HG02571 (cell line): ENCODE results near the gene ITPR3.

Experiments
- ATAC-seq: cut with Tn5 transposase; IDR thresholded peaks from one replicate; pipeline ENCODE4 v1.9.1; 2021; ENCODE audit warnings: mild to moderate bottlenecking, moderate library complexity; ENCODE audit not compliant: unreplicated experiment

Gene ITPR3

DNA sequence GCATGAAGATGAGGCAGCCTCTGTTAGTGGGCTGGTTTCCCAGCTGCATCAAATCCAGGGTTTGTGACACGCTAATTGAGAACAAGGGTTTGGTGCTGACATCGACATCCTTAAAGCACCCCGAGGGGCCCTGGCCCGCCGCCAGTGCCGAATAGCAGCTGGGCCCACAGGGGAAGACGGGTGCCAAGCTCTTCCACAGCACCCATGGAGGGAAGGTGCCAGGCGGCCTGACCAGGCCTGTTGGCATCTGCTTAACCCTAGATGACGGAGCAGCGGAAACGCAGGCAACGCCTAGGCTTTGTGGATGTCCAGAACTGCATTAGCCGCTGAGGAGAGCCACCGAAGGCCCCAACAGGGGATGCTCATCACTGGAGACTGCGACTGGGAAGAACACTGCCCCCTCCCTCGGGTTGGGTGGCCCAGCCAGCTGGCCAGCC is 74.3 kb downstream of the ITPR3 start:
- ATAC-seq: no peak

DNA sequence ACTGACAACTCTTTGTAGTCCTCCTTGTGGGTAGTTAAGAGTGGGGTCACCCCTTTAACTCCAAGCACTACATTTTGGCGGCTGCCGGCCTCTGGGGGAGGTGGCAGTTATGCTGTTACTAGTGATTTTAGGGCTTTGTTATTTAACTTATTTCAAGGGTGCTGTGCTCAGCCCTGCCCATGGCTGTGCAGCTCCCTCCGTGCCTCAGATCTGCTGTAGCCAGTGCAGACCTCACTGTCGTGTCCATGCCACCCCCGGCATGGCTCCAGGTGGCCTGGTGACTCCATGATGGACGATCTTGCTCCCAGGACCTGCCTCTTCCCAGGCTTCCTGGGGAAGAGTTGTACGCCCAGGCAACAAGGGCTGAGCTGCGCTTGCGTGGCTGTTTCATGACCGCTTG is 75.0 kb downstream of the ITPR3 start:
- ATAC-seq: no peak

DNA sequence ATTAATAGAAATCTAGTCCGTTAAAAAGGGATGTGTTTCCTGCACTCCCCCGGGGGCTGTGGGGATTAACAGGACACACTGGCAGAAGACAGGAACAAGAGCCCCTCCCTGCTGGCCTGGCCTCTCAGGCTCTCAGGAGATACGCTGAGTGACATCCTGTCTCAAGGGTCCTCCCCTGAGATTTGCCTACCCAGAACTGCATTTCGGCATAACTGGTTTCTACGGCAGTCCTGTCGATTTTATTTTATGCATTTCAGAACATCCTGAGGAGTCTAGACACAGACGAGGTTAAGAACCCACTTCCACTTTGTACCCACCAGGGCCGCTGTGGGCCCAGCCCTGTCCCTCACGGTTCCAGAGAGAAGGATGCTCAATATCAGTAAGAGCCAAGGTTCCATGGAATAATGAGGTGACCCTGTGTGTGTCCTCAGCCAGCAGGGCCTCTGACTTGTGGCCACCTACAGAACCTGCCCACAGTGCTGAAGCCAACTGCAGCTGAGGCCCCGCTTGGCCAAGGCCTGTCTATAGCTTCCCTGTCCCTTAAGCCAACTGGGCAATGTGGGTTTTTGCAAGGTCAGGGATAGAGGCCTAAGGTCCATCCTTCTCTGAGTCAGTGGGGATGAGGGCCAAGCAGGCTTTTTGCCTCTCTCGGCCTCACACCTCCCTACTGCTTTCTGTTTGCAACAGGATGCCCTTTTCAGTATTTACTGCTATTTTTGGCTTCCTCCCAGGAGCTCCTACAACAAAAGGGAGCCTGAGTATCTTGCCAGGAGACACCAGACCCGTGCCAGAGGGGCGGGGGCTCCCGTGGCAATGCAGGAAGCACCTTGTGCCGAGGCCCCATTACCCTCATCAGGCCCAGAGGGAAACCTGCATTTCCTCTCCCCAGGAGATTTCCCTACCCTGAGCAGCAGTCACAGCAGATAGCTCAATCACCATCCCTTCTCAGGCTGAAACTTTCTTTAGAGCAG is 75.7 kb downstream of the ITPR3 start:
- ATAC-seq: no peak

DNA sequence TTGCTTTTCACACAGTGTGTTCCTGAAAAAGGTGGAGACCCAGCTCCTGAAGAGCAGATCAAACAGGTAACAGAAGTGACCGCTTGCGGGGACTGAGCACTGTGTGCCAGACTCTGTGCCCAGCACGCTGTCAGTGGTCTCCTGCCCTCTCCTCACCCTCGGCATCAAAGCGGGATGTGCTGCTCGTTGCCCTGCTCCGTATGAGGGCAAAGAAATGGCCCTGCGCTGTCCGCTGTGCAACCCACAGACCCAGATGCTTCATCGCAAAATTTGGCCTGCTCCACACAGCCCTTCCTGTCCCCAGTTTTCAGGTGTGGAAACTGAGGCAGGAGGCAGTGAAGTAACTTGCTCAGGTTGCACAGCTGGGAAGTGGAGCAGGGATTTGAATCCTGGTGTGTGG is 76.7 kb downstream of the ITPR3 start:
- ATAC-seq: no peak

GRCh38 chr6:33698494-33698893 is 77.4 kb downstream of the ITPR3 start:
- ATAC-seq: no peak

DNA sequence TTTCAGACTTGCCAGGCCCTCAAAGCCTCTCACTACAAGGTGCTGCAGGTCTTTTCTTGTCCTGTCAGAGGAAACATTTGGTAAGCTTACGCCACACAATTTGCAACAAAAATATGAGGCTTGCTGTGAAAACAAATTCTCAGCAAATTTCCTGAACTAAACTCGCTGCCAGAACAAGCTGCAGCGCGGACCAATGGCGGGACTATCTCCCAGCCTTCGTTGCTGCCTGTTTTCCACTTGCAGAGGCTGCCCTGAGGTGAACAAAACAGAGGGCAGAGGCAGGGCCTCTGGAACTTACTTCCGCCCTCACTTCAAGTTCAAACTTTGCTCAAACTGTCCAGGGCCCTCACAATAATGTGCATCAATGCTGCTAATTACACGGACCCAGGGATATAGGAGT is 78.0 kb downstream of the ITPR3 start:
- ATAC-seq: no peak

DNA sequence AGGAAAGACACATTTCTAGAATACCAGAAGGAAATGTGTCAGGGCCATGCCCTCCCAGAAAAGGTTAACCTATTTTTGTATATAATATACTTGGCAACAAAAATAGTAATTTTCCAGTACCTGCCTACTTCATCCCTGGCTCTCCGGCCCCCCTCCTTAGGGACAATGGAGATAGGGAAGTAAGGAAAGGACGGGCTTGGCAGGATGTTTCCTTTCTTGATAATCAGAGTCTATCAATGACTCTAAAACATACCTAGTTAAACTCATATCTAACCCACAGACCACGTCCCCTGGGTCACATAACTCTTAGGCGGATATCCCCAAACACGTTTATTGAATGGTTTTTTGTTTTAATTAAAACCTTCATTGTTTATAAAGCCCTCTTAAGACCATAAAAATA is 78.6 kb downstream of the ITPR3 start:
- no peak for ATAC-seq

DNA sequence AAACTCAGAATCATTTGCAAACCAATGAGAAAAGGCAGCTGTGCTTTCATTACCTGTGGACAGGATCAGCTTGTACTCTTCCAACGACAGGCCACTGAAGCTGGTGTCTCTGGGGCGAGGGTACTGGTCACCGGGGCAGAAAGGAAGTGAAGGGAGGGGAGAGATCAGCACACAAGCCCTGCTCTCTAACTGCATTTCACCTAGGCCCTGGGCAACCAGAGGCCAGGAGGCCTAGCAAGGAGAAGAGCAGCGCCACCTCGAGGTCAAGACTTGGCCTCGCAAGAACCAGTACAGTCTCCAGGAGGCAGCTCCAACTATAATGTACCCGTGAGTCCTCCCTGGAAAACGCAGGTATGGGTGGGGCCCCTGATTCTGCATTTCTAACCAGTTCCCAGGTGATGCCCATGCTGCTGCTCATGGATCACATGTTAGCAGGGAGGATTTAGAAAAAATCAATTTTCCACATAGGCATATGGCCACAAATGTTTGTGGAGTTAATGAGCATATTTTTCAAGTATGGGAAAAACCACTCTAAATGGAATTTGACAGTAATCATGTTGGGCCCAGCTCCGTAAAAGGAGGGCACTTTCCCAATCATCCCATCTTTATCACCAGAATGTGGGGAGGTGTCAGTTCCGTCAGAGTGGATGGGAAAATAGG is 79.4 kb downstream of the ITPR3 start:
- ATAC-seq: no peak

GRCh38 chr6:33702345-33702977 is 81.3 kb downstream of the ITPR3 start:
- no peak for ATAC-seq

DNA sequence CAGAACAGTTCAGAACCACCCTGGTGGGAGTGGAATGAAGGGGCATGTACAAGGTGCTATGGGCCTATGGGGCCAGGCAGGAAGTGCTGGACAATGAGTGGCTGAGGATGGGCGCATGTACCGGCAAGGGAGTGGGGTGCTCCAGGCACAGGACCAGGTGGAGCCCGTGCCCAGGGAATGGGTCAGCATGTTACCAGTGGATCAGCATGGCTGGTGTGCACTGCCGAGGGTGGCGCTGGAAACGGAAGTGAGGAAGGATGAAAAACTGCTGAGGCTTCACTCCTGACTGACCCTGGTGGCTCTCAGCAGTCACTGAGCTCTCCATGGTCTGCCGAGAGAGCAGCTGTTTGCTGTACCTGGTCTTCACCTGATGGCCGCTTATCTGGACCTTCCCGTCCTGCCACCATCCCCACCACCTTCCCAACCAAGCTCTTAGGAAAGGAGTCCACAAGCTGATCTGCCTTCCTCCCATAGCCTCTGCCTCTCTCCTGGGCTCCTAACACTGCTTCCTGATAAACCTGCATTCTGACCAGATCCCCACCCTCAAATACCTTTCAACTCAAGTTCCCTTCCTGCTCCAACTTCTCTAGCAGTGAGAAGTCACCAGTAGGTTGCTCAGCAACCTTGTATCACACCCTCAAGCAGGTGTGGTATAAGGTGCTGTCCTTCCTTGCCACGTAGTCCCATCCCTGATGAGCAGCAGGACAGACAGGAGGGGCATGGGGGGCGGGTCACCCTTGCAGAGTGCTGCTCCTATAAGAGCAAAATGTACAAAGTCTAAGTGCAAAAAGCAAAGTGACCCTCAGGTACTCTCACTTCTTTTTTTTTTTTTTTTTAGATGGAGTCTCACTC is 83.3 kb downstream of the ITPR3 start:
- ATAC-seq: no peak

DNA sequence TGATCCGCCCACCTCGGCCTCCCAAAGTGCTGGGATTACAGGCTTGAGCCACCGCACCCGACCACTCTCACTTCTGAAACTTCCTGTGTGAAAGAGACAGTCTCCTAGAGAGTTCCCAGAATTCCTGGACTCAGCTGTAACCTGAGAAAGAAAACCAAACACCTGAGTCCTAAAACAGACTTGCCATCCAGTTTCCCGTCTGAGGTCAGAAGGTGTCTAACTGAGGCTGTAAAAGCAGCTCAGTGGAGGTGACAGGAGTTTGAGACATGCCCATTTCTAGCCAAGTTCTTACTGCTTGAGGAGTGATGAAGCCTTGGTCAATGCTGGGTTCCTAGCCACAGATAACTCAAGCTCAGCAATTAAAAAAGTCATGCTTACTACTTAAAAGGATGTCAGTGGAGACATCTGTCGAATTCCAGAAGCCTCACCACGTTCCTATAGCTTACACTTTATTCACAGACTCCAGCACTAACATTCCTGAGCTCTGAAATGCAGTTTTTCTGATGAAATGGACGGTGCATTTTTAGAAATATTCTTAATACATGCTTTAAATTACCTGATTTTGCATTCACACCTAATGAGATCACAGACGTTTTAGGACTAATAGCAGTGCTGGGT is 84.3 kb downstream of the ITPR3 start:
- no peak for ATAC-seq

DNA sequence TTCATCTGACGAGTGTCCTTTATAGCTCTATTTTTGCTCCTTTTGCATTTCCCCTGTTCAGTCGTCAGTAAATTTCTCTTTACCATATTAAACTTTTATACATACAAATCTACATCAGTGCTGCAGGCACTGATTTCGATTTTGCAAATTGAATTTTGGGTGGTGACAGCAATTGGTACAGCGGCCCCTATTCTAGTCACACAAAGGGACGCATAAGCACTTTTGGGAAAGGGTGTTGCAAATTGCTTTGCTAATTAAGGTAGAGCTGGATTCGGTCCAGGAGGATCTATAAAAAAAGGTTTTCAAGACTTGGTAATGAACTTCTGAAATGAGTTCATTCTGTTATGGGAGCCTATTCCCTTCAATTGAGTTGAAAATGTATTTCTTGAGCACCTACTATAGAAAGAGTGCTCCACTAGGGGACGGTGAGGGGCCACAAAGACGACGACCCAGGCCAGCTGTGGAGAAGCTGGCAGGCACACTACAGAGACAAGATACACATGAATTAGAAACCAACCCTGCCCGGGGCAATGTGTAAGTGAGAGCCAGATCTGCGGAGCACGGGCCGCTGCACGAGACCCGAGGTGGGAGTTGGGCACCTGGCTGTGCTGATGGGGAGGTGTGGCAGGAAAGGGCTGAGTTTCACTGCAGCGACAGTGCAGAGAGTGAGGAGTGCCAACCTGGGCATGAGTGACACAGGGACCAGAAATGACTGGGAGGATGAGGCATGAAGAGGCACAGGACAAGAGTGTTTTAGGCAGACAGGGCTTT is 85.0 kb downstream of the ITPR3 start:
- ATAC-seq: no peak

DNA sequence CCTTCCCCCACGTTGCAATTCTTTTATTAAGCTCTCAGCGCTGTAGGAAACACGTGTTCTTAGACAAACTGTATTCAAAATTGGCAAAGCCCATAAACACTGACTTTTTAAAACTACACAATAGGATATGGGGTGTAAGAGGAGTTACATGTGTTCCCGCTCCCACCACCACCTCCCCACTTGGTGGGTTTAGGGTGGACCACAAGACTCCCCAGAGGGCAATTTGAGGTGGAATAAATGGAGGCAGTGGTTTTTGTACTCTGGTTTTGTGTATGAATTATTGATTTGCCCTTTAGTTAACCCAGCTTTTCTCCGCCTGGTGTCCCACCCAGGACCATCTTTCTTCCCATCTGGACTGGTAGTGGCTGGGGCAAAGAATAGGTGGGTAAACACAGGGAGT is 86.6 kb downstream of the ITPR3 start:
- ATAC-seq: no peak

DNA sequence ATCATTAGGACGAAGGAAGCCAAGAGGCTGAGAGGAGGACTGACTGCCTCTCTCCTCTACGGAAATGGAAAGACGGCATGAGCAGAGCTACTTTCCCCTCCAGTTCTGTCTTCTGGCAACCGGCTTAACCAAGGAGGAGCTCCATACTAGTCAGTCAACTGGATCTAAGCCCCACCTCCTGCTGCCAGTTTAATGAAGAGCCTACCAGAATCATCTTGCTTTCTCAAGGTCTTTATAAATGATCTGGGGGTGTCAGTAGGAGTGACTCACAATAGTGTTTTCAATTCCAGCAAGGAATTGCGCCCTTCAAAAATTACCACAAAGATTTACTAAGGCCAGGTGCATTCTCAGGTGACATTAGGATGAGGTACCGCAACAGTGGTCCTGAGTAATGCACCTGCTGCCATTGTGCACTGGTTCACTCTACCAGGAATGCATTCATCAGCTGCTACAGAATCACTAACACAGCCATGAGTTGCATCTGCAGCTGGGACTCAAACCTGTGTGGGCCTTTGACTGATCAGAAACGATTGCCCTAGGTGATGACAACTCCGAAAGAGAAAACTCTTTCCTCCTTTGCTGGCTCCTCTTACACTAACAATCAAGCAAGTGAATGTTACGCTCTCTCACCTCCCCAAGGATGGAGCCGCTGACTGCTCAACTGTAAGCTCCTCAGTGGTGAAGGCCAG is 87.5 kb downstream of the ITPR3 start:
- no peak for ATAC-seq

GRCh38 chr6:33709605-33710295 is 88.6 kb downstream of the ITPR3 start:
- ATAC-seq: no peak

GRCh38 chr6:33710296-33711121 is 89.4 kb downstream of the ITPR3 start:
- ATAC-seq: no peak
